Fibroblast of pulmonary artery (primary cell): Measurements from ENCODE around the gene OLFML2A.

Experiments used
- DNase-seq: peaks from one replicate; pipeline ENCODE4 v3.0.0-alpha.2; 2010; ENCODE audit warnings: low read depth
- H3K4me3 ChIP-seq: replicated peaks from 2 replicates; pipeline ENCODE4 v1.5.1; 2011; ENCODE audit warnings: low read depth, mild to moderate bottlenecking, control low read depth, low read length, moderate library complexity
- CTCF ChIP-seq: IDR thresholded peaks from 2 replicates; pipeline ENCODE4 v1.5.1; 2011; ENCODE audit warnings: mild to moderate bottlenecking, control low read depth, low read length, inconsistent platforms; ENCODE audit errors: missing control alignments

OLFML2A gene

GRCh38 chr9:124813501-124814163, 36.7 kb downstream of the OLFML2A start:
- H3K4me3 ChIP-seq: no peak overlapping the region
- TF ChIP-seq CTCF: no peak

GRCh38 chr9:124814164-124814535, 37.2 kb downstream of the OLFML2A start:
- H3K4me3 ChIP-seq: no peak overlapping the region
- TF ChIP-seq CTCF: no peak
- no peak for DNase-seq

More at GRCh38 chr9:124813501-124814163, 36.7 kb downstream of the OLFML2A start:
- no peak for DNase-seq

GRCh38 chr9:124815601-124816000, 38.7 kb downstream of the OLFML2A start:
- no peak overlapping the region for H3K4me3 ChIP-seq
- no peak for DNase-seq
- no peak for TF ChIP-seq CTCF

- TF ChIP-seq CTCF: no peak
- DNase-seq: no peak
- H3K4me3 ChIP-seq: no peak overlapping the region
Observed at GRCh38 chr9:124818431-124819281, 41.7 kb downstream of the OLFML2A start.

- TF ChIP-seq CTCF: no peak
- no peak for DNase-seq
- H3K4me3 ChIP-seq: no peak overlapping the region
Observed at GRCh38 chr9:124820698-124821623, 44.0 kb downstream of the OLFML2A start.

- H3K4me3 ChIP-seq: no peak overlapping the region
- DNase-seq: no peak
- TF ChIP-seq CTCF: no peak
Observed at GRCh38 chr9:124828489-124829333, 51.8 kb downstream of the OLFML2A start.
